Measurements from ENCODE around the gene MS4A10. TPM values are rescaled to one million over a fixed set of nuclear protein-coding genes. Genes with fewer than 3 reads are reported as not detected.

The MS4A10 gene
- polyA plus RNA-seq, 3 donors, result not detected

GRCh38 chr11:60847281-60847680 is 62.1 kb downstream of the MS4A10 start:
- Histone ChIP-seq H3K27me3 (ENCODE audit: control insufficient read depth in 2 of 2, insufficient read depth in 2 of 2, low read length in 2 of 2) (no peaks in the 10 kb centered on the region), H4K20me1 (ENCODE audit: insufficient read depth, low read length) (no peaks in the 10 kb centered on the region), H3K9ac (ENCODE audit: insufficient read depth, low read length, poor library complexity, severe bottlenecking) (no peak overlapping the region), H2AFZ (ENCODE audit: insufficient read depth, low read depth, low read length, poor library complexity, severe bottlenecking) (no peak overlapping the region), H3K27ac (ENCODE audit: low read depth in 1 of 2, low read length in 2 of 2) (no peak overlapping the region), H3K79me2 (ENCODE audit: insufficient read depth, low read length) (peaks cover 29% of the 10 kb centered on the region), H3K36me3 (replicated peaks in 1 of 2; ENCODE audit: control insufficient read depth in 1 of 2, insufficient read depth in 2 of 2, low read length in 2 of 2) (peaks cover 44 to 50% of the 10 kb centered on the region in 2 donors), H3K4me2 (replicated peaks; ENCODE audit: extremely low read depth, low read length, poor library complexity, severe bottlenecking) (no peak overlapping the region), H3K4me3 (replicated peaks in 1 of 3; ENCODE audit: low read depth in 2 of 3, low read length in 3 of 3) (no peak overlapping the region), H3K4me1 (ENCODE audit: control insufficient read depth in 1 of 2, insufficient read depth in 2 of 2, low read length in 2 of 2) (peaks cover 22 to 32% of the 10 kb centered on the region in 2 donors), H3K9me3 (replicated peaks in 1 of 2; ENCODE audit: control insufficient read depth in 1 of 2, insufficient read depth in 1 of 2, low read length in 2 of 2) (no peaks in the 10 kb centered on the region)
- WGBS (ENCODE audit: insufficient coverage), result 80% methylated on average over 13 of the region's 13 CpGs
- no peak for DNase-seq
- H3K4me1 Mint-ChIP-seq, result peaks cover 38% of the 10 kb centered on the region
- intact Hi-C loops (cut with micrococcal nuclease), result no loop called here
- no peak for TF ChIP-seq CTCF (IDR thresholded peaks at IDR 0.05)
- H3K36me3 Mint-ChIP-seq, result peaks cover 53 to 59% of the 10 kb centered on the region in 2 donors
- H3K4me3 Mint-ChIP-seq, result no peak overlapping the region
- no peak overlapping the region for H3K27ac Mint-ChIP-seq
- H3K9me3 Mint-ChIP-seq, result peaks cover 0 to 3% (median 0%) of the 10 kb centered on the region in 7 donors
- H3K27me3 Mint-ChIP-seq (ENCODE audit: low read depth in 3 of 3), result peaks cover 0 to 4% (median 1%) of the 10 kb centered on the region in 3 donors

GRCh38 chr11:60847896-60848295 is 62.8 kb downstream of the MS4A10 start:
- peaks cover 33% of the 10 kb centered on the region for H3K4me1 Mint-ChIP-seq
- H3K36me3 ChIP-seq (replicated peaks in 1 of 2; ENCODE audit: control insufficient read depth in 1 of 2, insufficient read depth in 2 of 2, low read length in 2 of 2), result peaks cover 44 to 51% of the 10 kb centered on the region in 2 donors
- peaks cover 0 to 4% (median 1%) of the 10 kb centered on the region in 3 donors for H3K27me3 Mint-ChIP-seq (ENCODE audit: low read depth in 3 of 3)
- peaks cover 24% of the 10 kb centered on the region for H3K79me2 ChIP-seq (ENCODE audit: insufficient read depth, low read length)
- H4K20me1 ChIP-seq (ENCODE audit: insufficient read depth, low read length), result no peaks in the 10 kb centered on the region
- no peak overlapping the region for H3K27ac Mint-ChIP-seq
- no peak overlapping the region for H2AFZ ChIP-seq (ENCODE audit: insufficient read depth, low read depth, low read length, poor library complexity, severe bottlenecking)
- no peak overlapping the region for H3K4me2 ChIP-seq (replicated peaks; ENCODE audit: extremely low read depth, low read length, poor library complexity, severe bottlenecking)
- H3K4me1 ChIP-seq (ENCODE audit: control insufficient read depth in 1 of 2, insufficient read depth in 2 of 2, low read length in 2 of 2), result peaks cover 16 to 26% of the 10 kb centered on the region in 2 donors
- no peaks in the 10 kb centered on the region for H3K9me3 ChIP-seq (replicated peaks in 1 of 2; ENCODE audit: control insufficient read depth in 1 of 2, insufficient read depth in 1 of 2, low read length in 2 of 2)
- intact Hi-C loops (cut with micrococcal nuclease), result no loop called here
- peaks cover 0 to 3% (median 0%) of the 10 kb centered on the region in 7 donors for H3K9me3 Mint-ChIP-seq
- DNase-seq, result no peak
- H3K4me3 Mint-ChIP-seq, result no peak overlapping the region
- peaks cover 53 to 59% of the 10 kb centered on the region in 2 donors for H3K36me3 Mint-ChIP-seq
- H3K27me3 ChIP-seq (ENCODE audit: control insufficient read depth in 2 of 2, insufficient read depth in 2 of 2, low read length in 2 of 2), result no peaks in the 10 kb centered on the region
- TF ChIP-seq CTCF (IDR thresholded peaks at IDR 0.05), result no peak
- 92% methylated on average over 12 of the region's 12 CpGs for WGBS (ENCODE audit: insufficient coverage)
- H3K27ac ChIP-seq (ENCODE audit: low read depth in 1 of 2, low read length in 2 of 2), result no peak overlapping the region
- no peak overlapping the region for H3K4me3 ChIP-seq (replicated peaks in 1 of 3; ENCODE audit: low read depth in 2 of 3, low read length in 3 of 3)
- H3K9ac ChIP-seq (ENCODE audit: insufficient read depth, low read length, poor library complexity, severe bottlenecking), result no peak overlapping the region

Measured in CD14-positive monocyte (primary cell).